Erythroblast (primary cell): Measurements from ENCODE around the gene REG4.

ENCODE experiments used
- GATA1 ChIP-seq: IDR thresholded peaks from 2 replicates; pipeline ENCODE4 v1.6.1; 2011; ENCODE audit warnings: low read depth, mild to moderate bottlenecking, control low read depth, low read length, moderate library complexity
- POLR2A ChIP-seq: IDR thresholded peaks from 2 replicates; pipeline ENCODE4 v1.6.1; 2011; ENCODE audit warnings: mild to moderate bottlenecking, low read length

GRCh38 chr1:119853155-119853554, 41.9 kb upstream of the REG4 start:
- TF ChIP-seq POLR2A (no peak), GATA1 (no peak)
